GM23338 (cell line): ENCODE measurements around the gene KRT31.

Experiments
- CTCF ChIP-seq, 2 experiments: fragments of 200-600 bp in 1 of 2; sonication (generic) in 1 of 2; conservative IDR thresholded peaks; 2 replicates each; pipeline versions ENCODE4 v1.5.1 to v1.6.1; 2016 to 2017; ENCODE audit warnings: antibody characterized with exemption in 2 of 2, low read depth in 2 of 2, mild to moderate bottlenecking in 2 of 2, moderate library complexity in 1 of 2
- EZH2 ChIP-seq: fragments of 200-600 bp; sonication (generic); IDR thresholded peaks from one replicate; pipeline ENCODE4 v1.8.0; 2017; ENCODE audit warnings: antibody characterized with exemption, mild to moderate bottlenecking, low read depth; ENCODE audit not compliant: unreplicated experiment
- EZH2phosphoT487 ChIP-seq: fragments of 200-600 bp; sonication (generic); IDR thresholded peaks from one replicate; pipeline ENCODE4 v1.8.1; 2018; ENCODE audit warnings: antibody characterized with exemption; ENCODE audit not compliant: unreplicated experiment
- JUNB ChIP-seq: IDR thresholded peaks from one replicate; pipeline ENCODE4 v1.6.1; 2016; ENCODE audit warnings: antibody characterized with exemption; ENCODE audit not compliant: unreplicated experiment
- POLR2AphosphoS5 ChIP-seq: IDR thresholded peaks from 2 replicates; pipeline ENCODE4 v1.6.1; 2016; ENCODE audit warnings: antibody characterized with exemption, low read depth

- TF ChIP-seq CTCF (conservative IDR thresholded peaks at IDR 0.05; ENCODE audit: low read depth in 2 of 2), result no peak
- no peak for TF ChIP-seq POLR2AphosphoS5
- no peak for TF ChIP-seq EZH2
- TF ChIP-seq JUNB, result no peak
- no peak for TF ChIP-seq EZH2phosphoT487
These were observed 42.9 kb downstream of the KRT31 start for GRCh38 chr17:41354536-41354935.
